MM.1S (cell line): ENCODE data around the gene GLT8D1.

ENCODE experiments used
- CTCF ChIP-seq: fragments of 300-600 bp; sonication (generic); IDR thresholded peaks from 2 replicates; pipeline ENCODE4 v1.5.1; 2016; ENCODE audit warnings: antibody characterized with exemption, low read length, mixed read lengths
- EZH2 ChIP-seq: fragments of 300-600 bp; sonication (generic); optimal IDR thresholded peaks from 2 replicates; pipeline ENCODE3; 2017; ENCODE audit warnings: low read depth, mild to moderate bottlenecking, antibody characterized with exemption, low read length, mixed read lengths
- EZH2phosphoT487 ChIP-seq: fragments of 300-600 bp; sonication (generic); IDR thresholded peaks from 2 replicates; pipeline ENCODE4 v1.6.1; 2018; ENCODE audit warnings: antibody characterized with exemption, low read length

- TF ChIP-seq CTCF (no peak), EZH2phosphoT487 (no peak), EZH2 (no peak)
Observed at GRCh38 chr3:52743721-52744120, 38.1 kb upstream of the GLT8D1 start.
